ENCODE data around the gene DMBX1. TPM values are rescaled to one million over a fixed set of nuclear protein-coding genes. Genes with fewer than 3 reads are reported as not detected.

Gene DMBX1
- total RNA-seq, 1 experiment from 2014 or later = 0.79 TPM

- intact Hi-C loops (cut with micrococcal nuclease; ENCODE audit: unreplicated experiment) = no loop called here
Observed at GRCh38 chr1:46469881-46470280, 19.8 kb upstream of the DMBX1 start.

GRCh38 chr1:46471848-46472492 is 17.7 kb upstream of the DMBX1 start:
- Histone ChIP-seq H3K27ac (no peak overlapping the region), H4K20me1 (ENCODE audit: insufficient read depth) (no peaks in the 10 kb centered on the region), H3K36me3 (ENCODE audit: low read depth) (no peaks in the 10 kb centered on the region), H2AFZ (no peak overlapping the region), H3F3A (ENCODE audit: insufficient read depth, low read depth) (no peaks in the 10 kb centered on the region), H3K4me1 (replicated peaks; ENCODE audit: insufficient read depth) (no peaks in the 10 kb centered on the region), H3K27me3 (ENCODE audit: insufficient read depth, low read depth) (peaks cover 18% of the 10 kb centered on the region), H3K4me3 (no peak overlapping the region), H3K9me3 (ENCODE audit: insufficient read depth, low read depth) (no peaks in the 10 kb centered on the region), H3K9me2 (ENCODE audit: insufficient read depth) (no peaks in the 10 kb centered on the region), H3K4me2 (no peak overlapping the region), H3K79me2 (ENCODE audit: low read depth) (no peaks in the 10 kb centered on the region)
- BruUV-seq (replicated peaks) = no TSS peak
- POLR2A ChIA-PET (ENCODE audit: unreplicated experiment) = no interaction called here
- no peak for DNase-seq
- no peak for TF ChIP-seq EZH2 (IDR thresholded peaks at IDR 0.05; ENCODE audit: low read depth)
- intact Hi-C loops (cut with micrococcal nuclease; ENCODE audit: unreplicated experiment) = no loop called here
- CTCF ChIA-PET = interaction anchor here (0.5 to 0.7 kb wide), 2 partner anchors 18 to 253 kb away, joined by 3 to 4 read pairs; no protein-coding TSS in a partner anchor

More at GRCh38 chr1:46469881-46470280, 19.8 kb upstream of the DMBX1 start:
- Histone ChIP-seq H3K4me1 (replicated peaks; ENCODE audit: insufficient read depth) (no peaks in the 10 kb centered on the region), H3F3A (ENCODE audit: insufficient read depth, low read depth) (no peaks in the 10 kb centered on the region), H3K9me3 (ENCODE audit: insufficient read depth, low read depth) (no peaks in the 10 kb centered on the region), H3K79me2 (ENCODE audit: low read depth) (no peaks in the 10 kb centered on the region), H3K27me3 (ENCODE audit: insufficient read depth, low read depth) (peaks cover 35% of the 10 kb centered on the region), H4K20me1 (ENCODE audit: insufficient read depth) (no peaks in the 10 kb centered on the region), H3K4me3 (no peak overlapping the region), H3K4me2 (no peak overlapping the region), H3K9me2 (ENCODE audit: insufficient read depth) (no peaks in the 10 kb centered on the region), H3K27ac (no peak overlapping the region), H2AFZ (no peak overlapping the region), H3K36me3 (ENCODE audit: low read depth) (no peaks in the 10 kb centered on the region)
- no TSS peak for BruUV-seq (replicated peaks)
- DNase-seq = no peak
- TF ChIP-seq, protein P1, sequence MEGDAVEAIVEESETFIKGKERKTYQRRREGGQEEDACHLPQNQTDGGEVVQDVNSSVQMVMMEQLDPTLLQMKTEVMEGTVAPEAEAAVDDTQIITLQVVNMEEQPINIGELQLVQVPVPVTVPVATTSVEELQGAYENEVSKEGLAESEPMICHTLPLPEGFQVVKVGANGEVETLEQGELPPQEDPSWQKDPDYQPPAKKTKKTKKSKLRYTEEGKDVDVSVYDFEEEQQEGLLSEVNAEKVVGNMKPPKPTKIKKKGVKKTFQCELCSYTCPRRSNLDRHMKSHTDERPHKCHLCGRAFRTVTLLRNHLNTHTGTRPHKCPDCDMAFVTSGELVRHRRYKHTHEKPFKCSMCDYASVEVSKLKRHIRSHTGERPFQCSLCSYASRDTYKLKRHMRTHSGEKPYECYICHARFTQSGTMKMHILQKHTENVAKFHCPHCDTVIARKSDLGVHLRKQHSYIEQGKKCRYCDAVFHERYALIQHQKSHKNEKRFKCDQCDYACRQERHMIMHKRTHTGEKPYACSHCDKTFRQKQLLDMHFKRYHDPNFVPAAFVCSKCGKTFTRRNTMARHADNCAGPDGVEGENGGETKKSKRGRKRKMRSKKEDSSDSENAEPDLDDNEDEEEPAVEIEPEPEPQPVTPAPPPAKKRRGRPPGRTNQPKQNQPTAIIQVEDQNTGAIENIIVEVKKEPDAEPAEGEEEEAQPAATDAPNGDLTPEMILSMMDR (conservative IDR thresholded peaks at IDR 0.05) = no peak
- TF ChIP-seq EZH2 (IDR thresholded peaks at IDR 0.05; ENCODE audit: low read depth) = no peak
- CTCF ChIA-PET = no interaction called here
- POLR2A ChIA-PET (ENCODE audit: unreplicated experiment) = no interaction called here

DNA sequence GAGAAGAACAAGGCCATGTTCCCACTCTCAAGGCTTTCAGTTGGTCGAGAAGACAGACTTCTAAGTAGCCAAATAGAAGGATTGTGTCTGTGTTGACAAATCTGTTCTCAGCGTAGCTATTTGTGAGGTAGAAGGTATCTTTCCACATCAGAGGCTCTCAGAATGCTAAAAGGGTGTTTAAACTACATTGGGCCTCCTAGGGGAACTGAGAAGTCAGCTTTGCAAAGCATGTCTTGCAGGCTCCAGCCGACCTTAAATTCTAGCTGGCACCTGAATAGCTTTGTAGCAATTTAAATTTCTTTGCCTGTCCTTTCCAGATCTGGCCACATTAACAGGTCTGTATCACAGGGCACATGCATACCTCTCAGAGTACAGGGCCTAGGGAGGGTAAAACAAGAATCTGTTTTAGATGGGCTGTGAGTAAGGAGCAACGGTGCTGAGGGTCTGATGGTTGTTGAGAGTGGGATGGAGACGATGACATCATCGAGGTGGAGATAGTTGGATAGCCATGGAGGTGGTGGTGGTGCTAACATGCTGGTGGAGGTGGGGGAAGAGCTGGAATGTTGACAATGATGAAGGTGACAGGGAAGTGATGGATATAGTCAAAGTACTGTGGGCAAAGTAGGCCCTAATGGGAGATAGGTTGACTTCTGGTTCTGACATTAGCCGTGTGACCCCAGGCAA is 17.0 kb upstream of the DMBX1 start:
- TF ChIP-seq, protein P1 (conservative IDR thresholded peaks at IDR 0.05) = no peak
- TF ChIP-seq EZH2 (IDR thresholded peaks at IDR 0.05; ENCODE audit: low read depth) = no peak
- no peaks in the 10 kb centered on the region for H4K20me1 ChIP-seq (ENCODE audit: insufficient read depth)
- intact Hi-C loops (cut with micrococcal nuclease; ENCODE audit: unreplicated experiment) = no loop called here
- no TSS peak for BruUV-seq (replicated peaks)
- no peaks in the 10 kb centered on the region for H3K9me3 ChIP-seq (ENCODE audit: insufficient read depth, low read depth)
- H3K27me3 ChIP-seq (ENCODE audit: insufficient read depth, low read depth) = peaks cover 11% of the 10 kb centered on the region; the same call in 1 of the 2 replicates
- H3K9me2 ChIP-seq (ENCODE audit: insufficient read depth) = no peaks in the 10 kb centered on the region
- H3K4me2 ChIP-seq = no peak overlapping the region
- no peaks in the 10 kb centered on the region for H3K36me3 ChIP-seq (ENCODE audit: low read depth)
- CTCF ChIA-PET = interaction anchor here (0.5 kb wide), 1 partner anchor 252 kb away, joined by 3 read pairs; no protein-coding TSS in a partner anchor
- H3K79me2 ChIP-seq (ENCODE audit: low read depth) = no peaks in the 10 kb centered on the region
- POLR2A ChIA-PET (ENCODE audit: unreplicated experiment) = no interaction called here
- no peak overlapping the region for H2AFZ ChIP-seq
- DNase-seq = no peak
- no peaks in the 10 kb centered on the region for H3F3A ChIP-seq (ENCODE audit: insufficient read depth, low read depth)
- no peak overlapping the region for H3K27ac ChIP-seq
- H3K4me3 ChIP-seq = no peak overlapping the region
- no peaks in the 10 kb centered on the region for H3K4me1 ChIP-seq (replicated peaks; ENCODE audit: insufficient read depth)
